GDM1 (cell line): Measurements from ENCODE around the gene ICAM4.
"Not testable (repeated sequence)": the region's sequence is repeated elsewhere in the genome, so short reads cannot be mapped to it uniquely, and the experiment has no call there.

Experiments
- DNase-seq: peaks from one replicate; lab custom pipeline; 2025; lab: John Stamatoyannopoulos, UW

ICAM4 gene

GRCh38 chr19:10320602-10321416 is 34.1 kb downstream of the ICAM4 start:
- no peak for DNase-seq

DNA sequence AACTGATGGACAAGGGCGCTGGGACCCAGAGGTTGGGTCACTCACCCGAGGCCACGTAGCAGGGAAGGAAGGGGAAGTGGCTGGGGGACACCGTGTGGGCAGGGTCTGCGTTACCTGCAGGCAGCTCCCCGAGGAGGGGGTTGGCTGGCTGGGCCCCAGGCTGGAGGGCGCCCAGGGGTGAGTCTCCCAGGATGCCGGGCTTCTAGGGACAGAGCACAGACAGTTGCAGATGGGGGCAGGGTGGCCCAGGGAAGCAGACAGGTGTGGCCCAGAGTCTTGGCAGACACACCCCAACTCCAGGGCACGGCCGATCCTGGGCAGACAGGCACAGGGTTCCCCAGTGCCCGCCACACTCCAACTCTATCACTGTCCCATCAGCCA is 34.7 kb downstream of the ICAM4 start:
- DNase-seq: no peak

DNA sequence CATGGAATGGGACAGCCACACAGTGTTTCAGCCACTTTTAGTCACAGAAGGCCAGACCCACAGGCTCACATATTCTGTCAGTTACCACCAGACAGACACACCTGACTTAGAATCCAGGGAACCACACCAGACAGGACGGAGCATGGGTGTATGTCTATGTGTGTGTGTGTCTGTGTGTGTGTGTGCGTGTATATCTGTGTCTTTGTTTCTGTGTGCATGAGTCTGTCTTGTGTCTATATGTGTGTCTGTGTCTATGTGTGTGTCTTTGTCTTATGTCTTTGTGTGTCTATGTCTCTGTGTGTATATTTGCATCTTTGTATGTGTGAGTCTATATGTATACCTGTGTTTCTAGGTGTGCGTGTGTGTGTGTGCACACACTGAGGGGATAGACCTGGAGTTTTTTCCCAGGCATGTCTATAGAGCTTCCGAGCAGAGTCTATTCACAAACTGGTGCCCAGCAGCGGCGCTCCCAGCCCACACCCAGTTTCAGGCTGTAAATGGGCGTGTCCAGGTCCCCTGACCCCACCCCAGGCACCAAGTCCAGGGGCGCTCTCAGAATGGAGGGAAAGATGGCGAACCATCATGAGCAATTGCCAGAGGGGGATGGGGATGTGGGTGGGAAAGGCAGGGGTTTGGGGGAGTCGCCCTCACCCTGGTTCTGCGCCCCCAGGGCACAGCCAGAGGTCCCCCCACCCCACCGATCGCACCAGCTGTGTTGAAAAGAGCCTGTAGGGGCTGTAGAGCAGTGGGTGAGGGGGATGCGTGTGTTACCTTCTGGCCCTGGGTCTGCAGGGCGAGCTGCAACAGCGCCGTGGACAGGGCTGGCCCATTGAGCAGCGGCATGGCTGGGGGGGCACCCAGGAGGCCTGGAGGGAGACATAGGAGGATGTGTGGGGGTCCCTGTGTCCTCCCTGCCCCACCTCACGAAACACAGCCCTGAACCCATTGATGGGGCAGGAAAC is 35.4 kb downstream of the ICAM4 start:
- no peak for DNase-seq

- no peak for DNase-seq
Measured at GRCh38 chr19:10325732-10326131, 39.0 kb downstream of the ICAM4 start.

DNA sequence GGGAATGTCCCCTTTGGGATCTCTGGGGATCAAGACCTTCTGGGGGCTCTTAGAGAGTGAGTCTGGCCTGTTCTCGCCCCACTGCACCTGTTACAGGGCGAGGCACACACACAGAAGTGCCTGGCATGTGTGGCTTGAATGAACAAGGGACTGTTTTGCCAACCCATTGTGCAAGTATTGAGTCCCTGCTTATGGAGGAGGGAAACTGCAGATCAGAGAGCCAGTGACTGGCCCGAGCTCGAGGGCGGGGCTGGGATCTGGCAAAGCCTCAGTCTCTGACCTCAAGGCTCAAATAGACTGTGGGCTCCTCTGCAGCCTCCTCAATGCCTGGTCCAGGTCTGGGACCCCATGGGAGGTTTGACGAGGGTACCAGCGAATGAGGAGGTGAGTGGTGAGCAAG is 41.0 kb downstream of the ICAM4 start:
- no peak for DNase-seq

DNA sequence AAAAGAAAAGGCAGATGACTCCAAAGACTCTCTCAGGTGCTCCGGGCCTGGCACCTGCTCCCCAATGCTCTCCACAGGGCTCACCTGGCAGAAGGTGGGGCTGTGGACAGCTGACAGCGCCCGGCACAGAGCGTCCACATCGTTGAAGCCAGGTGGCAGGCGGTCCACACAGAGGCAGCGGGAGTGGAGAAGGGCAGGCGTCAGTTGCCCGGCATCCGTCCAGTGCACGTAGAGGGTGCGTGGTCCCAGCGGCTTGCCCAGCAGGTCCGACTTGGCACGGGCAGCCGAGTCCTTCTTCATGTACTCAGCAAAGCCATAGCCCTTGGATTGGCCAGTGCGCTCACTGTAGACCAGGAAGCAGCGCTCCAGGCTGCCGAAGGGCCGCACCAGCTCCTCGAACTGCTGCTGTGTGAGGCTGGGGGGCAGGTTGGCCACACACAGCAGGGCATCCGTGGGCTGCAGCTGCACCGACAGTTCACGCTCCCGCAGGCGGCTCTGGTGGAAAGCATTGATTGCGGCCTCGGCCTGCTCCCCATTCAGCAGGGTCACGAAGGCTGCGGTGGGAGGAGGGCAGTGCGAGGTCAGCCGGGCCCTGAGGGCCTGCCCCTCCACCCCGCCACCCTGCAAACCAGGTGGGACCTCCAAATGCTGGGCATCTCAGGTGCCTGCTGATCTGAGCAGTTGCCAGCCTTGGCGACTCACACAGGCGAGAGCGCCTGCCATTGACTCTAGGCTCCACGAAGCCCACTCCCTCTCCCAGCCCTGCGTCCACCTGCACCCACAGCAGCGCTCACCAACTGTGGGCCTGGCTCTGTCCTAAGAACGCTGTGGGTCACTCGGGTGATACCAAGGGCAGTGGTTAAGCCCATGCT is 42.0 kb downstream of the ICAM4 start:
- DNase-seq: no peak

DNA sequence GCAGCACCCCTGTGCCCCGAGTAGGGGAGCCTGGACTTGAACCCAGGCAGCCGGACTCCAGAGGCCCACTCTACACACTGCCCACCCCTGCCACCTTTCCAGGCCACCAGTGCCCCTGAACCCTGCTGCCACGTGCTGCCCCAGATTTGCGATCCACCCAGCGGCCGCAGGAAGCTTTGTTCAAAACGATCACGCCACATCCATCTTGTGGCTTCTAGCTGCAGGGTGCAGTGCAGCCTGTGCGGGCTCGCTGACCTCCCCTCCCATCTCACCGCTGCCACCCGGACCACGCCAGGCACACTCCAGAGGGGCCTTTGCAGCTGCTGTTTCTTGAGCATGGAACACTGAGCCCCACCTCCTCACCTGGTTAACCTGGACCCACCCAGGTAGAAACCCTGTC is 42.8 kb downstream of the ICAM4 start:
- no peak for DNase-seq

DNA sequence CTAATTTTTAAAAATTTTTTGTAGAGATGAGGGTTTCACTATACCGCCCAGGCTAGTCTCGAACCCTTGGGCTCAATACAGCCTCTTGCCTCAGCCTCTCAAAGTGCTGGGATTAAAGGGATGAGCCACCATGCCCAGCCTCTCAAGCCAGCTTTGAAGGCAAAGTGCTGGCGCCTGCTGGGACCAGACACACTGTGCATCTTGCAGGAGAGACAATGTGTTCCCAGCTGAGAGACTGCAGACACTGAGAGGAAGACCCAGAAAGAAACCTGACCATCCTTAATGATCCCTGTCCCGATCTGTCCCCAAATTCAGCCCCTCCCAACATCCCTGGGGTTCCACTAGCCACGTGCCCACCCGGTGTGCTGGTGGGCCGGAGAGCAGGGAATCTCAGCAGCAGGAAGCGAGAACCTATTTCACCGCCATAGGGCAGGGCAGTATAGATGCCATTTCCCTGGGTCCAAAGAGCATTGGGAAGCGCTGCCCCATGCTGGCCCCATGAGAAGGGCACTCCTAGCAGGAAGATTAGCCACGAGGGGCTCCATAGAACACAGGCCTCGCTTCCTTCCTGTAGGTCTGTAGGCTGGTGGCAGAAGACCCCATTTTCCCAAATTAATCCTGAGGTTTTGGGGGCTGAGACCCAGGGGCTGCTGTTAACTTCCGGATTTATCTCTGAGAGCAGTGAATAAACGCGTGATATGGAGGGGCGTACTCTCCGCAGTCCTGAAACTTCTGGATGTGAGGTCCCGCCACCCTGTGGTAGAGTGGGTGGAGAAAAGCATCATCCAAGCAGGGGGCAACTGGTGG is 45.6 kb downstream of the ICAM4 start:
- DNase-seq: no peak

DNA sequence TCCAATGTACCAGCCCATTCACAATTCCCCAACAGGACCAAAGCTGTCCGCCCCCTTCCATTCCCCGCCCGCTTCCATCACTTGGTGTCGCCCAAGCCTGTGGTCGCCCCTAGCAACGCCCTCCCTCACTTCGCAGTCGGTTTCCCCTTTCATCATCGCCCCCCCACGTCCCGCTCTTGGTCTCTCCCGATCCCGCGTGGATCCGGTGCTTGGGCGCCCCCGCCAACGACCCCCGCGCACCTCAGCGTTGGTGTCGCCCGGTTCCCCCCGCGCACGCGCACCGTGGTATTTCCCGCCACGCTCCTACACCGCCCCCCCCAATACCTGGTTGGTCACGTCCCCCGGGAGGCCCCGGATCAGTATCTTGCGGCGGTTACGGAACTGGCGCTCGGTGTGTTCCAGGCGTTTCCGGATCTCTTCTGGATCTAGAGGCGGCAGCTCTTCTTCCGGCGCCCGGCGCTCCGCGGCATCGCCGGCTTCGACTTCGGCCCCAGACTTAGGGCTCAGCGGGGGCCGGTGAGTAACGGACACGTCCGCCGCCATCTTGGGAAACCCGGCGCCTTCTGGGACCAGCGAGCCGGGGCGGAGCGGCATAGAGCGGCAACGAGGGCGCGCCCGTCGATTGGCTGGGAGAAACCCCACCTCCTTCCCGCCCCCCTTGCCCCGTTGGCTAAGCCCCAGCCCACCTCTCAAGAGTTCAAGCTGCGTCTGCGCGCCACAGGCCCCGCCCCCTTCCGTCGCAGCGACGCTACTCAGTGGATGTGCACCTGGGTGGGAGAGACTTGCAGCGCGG is 46.4 kb downstream of the ICAM4 start, which contains the start of gene RAVER1:
TSS of gene RAVER1 (minus strand) at position 565 of the 793 bp plus-strand sequence. CDS start at position 543, 22 bp downstream.
- peak; percentile 97 for DNase-seq

DNA sequence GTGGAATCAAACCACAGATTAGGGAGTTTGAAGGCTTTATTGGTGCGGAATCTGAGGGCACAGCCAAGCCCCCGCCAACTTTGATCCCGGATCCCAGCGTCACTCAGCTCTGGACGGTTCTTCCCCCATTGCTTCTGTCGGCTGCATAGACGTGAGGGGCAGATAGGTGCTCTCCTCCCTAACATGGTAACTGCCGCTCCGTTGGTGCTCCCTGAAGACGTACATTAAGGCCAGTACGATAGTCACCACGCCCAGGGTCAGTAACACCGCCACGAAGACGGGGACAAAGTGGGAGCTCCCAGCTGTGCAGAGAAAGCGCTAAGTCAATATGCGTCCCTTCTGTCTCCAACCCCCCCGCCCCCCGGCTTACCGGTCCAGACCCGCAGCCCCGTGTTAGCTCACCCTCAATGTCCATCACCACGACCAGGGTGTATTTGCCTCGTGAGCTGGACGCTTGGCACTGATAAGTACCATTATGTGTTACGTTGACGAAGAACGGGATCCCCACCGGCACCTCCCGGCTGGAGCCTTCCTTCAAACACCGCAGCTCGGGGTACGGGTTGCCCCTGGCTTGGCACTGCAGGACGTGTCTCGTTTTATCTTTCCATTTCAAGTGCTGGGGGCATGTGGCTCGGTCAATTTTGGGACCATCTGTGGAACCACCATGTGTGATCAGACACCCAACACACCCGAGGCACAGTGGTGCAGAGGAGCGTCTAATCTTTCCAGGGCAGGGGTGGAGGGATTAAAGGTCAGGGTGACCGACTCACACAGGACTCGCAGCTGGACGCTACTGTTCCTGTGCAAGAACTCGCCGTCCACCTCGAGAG is 47.2 kb downstream of the ICAM4 start:
- no peak for DNase-seq

DNA sequence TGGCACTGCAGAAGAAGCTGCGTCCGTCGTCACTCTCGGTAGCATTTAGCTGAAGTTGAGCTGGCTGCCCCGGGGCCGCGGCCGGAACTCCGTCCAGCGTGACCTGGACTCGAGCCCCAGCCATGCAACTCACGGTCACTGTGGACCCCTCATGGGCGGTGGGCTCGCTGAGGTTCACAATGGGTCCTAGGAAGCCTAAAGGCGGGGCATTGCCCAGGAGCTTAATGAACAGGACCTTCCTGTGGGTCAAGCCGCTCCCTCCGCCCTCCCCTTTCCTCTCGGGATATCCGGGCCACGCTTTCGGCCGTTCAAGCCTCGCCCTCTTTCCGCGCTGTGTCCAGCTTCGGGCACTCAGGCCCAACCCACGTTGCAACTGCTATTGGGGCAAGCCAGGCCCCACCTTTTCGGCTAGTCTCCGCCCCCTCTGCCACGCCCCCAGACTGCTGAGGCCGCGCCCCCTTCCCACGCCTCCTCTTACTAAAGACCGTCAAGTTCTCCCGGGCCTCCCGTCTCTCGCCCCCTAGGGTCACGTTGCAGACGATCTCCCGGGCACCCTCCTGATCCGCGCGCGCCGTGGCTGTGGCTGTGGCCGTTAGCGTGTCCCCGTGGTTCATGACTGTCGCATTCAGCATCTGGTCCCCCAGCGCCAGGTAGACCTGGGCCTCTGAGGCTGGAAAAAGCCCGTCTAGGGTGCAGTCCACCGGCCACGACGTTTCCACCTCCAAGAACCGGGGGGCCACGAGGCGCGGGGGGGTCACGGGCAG is 48.0 kb downstream of the ICAM4 start:
- no peak for DNase-seq

DNA sequence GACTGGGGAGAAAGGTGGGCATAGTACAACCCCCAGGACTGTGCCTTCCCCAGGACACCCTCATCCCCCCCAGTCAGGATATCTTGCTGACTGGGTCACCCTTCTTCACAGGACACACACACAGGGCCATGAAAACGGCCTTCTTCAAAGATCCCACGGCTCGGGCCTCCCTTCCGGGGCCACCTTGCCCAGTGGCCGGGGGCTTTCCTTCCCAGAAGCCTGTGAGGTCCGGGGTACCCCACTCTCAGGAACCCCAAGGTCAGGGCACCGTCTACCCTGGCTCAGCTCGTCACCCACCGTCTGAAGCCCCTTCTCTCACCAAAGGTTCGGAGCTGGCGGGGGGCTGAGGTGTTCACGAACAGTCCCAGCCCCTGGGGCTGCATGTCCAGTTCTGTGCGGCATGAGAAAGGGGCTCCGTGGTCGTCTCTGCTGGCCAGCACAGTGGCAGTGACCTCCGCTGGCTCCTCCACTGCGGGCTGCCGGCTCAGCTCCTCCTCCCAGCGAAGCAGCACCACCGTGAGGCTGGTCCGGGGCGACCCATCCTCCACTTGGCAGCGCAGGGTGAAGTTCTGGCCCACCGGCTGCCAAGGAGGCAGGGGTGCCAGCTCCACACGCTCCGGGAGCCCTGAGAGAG is 48.7 kb downstream of the ICAM4 start:
- no peak for DNase-seq

GRCh38 chr19:10336725-10337124 is 50.0 kb downstream of the ICAM4 start:
- not testable (repeated sequence) for DNase-seq
